ENCODE results near the gene NT5DC1. TPM values are rescaled to one million over a fixed set of nuclear protein-coding genes. Genes with fewer than 3 reads are reported as not detected.

The NT5DC1 gene
- total and polyA plus RNA-seq, 10 of the 15 experiments (the other 5 are each of a cell fraction or from before 2014, with no cell fraction given), result 40.8 to 140 (median 66.8) TPM

- ChIA-PET POLR2A (interaction anchor here (0.5 kb wide), 1 partner anchor 366 kb away, joined by 3 read pairs; no protein-coding TSS in a partner anchor), RAD21 (ENCODE audit: unreplicated experiment) (no interaction called here)
Measured at GRCh38 chr6:116205281-116205680, 104.6 kb downstream of the NT5DC1 start.

More at GRCh38 chr6:116205281-116205680, 104.6 kb downstream of the NT5DC1 start:
- SMC1A ChIA-PET (ENCODE audit: uncharacterized antibody, unreplicated experiment), result interaction anchor here (1.1 to 1.6 kb wide), 2 partner anchors 20 to 145 kb away, joined by 3 to 4 read pairs; no protein-coding TSS in a partner anchor
- H3K4me1 ChIP-seq (ENCODE audit: control insufficient read depth, insufficient read depth, low read length), result no peaks in the 10 kb centered on the region; the same call in 1 of the 2 replicates
- H4K20me1 ChIP-seq (ENCODE audit: control insufficient read depth, insufficient read depth), result no peaks in the 10 kb centered on the region
- no peak for TF ChIP-seq ZNF622 (IDR thresholded peaks at IDR 0.05)
- no peak for TF ChIP-seq ZBTB11 (CRISPR knock-in tag; IDR thresholded peaks at IDR 0.05)
- TF ChIP-seq IKZF2 (IDR thresholded peaks at IDR 0.05), result no peak
- TF ChIP-seq KDM1A (IDR thresholded peaks at IDR 0.05; ENCODE audit: borderline replicate concordance), result no peak
- TF ChIP-seq RBBP5 (conservative IDR thresholded peaks at IDR 0.05), result no peak
- no peak for TF ChIP-seq POLR2AphosphoS2 (IDR thresholded peaks at IDR 0.05; ENCODE audit: low read depth, low read length)
- no peak for TF ChIP-seq MTA2 (IDR thresholded peaks at IDR 0.05; ENCODE audit: low read depth)
- no peak for TF ChIP-seq SIX5 (IDR thresholded peaks at IDR 0.05; ENCODE audit: low read depth, low read length, severe bottlenecking)
- no peak for TF ChIP-seq MYC (IDR thresholded peaks at IDR 0.05; ENCODE audit: insufficient read depth, insufficient read length, insufficient replicate concordance, low read length, severe bottlenecking)
- TF ChIP-seq USF2 (IDR thresholded peaks at IDR 0.05; ENCODE audit: borderline replicate concordance, low read depth, low read length), result no peak
- no peak for TF ChIP-seq HDAC2 (IDR thresholded peaks at IDR 0.05)
- TF ChIP-seq BRCA1 (IDR thresholded peaks at IDR 0.05; ENCODE audit: low read depth, low read length), result no peak
- TF ChIP-seq E2F8 (IDR thresholded peaks at IDR 0.05; ENCODE audit: low read depth, partially characterized antibody), result no peak
- no peak for TF ChIP-seq RB1 (IDR thresholded peaks at IDR 0.05; ENCODE audit: borderline replicate concordance)
- no peak for TF ChIP-seq SPI1 (IDR thresholded peaks at IDR 0.05; ENCODE audit: borderline replicate concordance, insufficient read depth, low read depth, low read length)
- TF ChIP-seq NFYA (IDR thresholded peaks at IDR 0.05; ENCODE audit: borderline replicate concordance, low read depth, low read length), result no peak
- intact Hi-C loops (cut with micrococcal nuclease; ENCODE audit: unreplicated experiment), result no loop called here
- no peaks in the 10 kb centered on the region for H3K27me3 ChIP-seq (replicated peaks in 1 of 2; ENCODE audit: control insufficient read depth in 2 of 2, insufficient read depth in 2 of 2, low read length in 1 of 2)
- no TSS peak for BruUV-seq (replicated peaks)
- DNase-seq (ENCODE audit: low read depth, low spot score) (no peak), FAIRE-seq (no peak), ATAC-seq (no peak)
- CTCF ChIA-PET, result interaction anchor here (0.8 to 1.4 kb wide), 3 partner anchors 9 to 13 kb away, joined by 3 read pairs; no protein-coding TSS in a partner anchor
- H3K9ac ChIP-seq (ENCODE audit: control insufficient read depth, insufficient read depth, low read length), result no peak overlapping the region
- H3K4me2 ChIP-seq (ENCODE audit: control insufficient read depth, insufficient read depth), result no peak overlapping the region
- 94% methylated on average over 2 of the region's 2 CpGs for WGBS (ENCODE audit: insufficient coverage, insufficient replicate concordance, low lambda C conversion rate, missing lambda C conversion rate)
- H3K79me2 ChIP-seq (ENCODE audit: control insufficient read depth, insufficient read depth, low read length), result no peaks in the 10 kb centered on the region
- H3K36me3 ChIP-seq (ENCODE audit: control insufficient read depth in 2 of 2, insufficient read depth in 2 of 2, low read length in 1 of 2), result no peaks in the 10 kb centered on the region; a peak in 1 of 4 replicates
- H3K27ac ChIP-seq (ENCODE audit: control insufficient read depth, insufficient read depth), result no peak overlapping the region
- no peaks in the 10 kb centered on the region for H3K9me3 ChIP-seq (replicated peaks; ENCODE audit: control insufficient read depth, insufficient read depth, low read length)
- in situ Hi-C loops (cut with MboI), result no loop called here
- no peak overlapping the region for H2AFZ ChIP-seq (ENCODE audit: control insufficient read depth, low read depth, low read length)
- H3K4me3 ChIP-seq, result no peak overlapping the region

Data from GM12878 (cell line).